Skin epidermis (tissue), 12 donors: Measurements from ENCODE around the gene SYCP2L.
A peak's percentile ranks its signal among the peaks of the same experiment; 100 is the strongest.
"Not testable (repeated sequence)": the region's sequence is repeated elsewhere in the genome, so short reads cannot be mapped to it uniquely, and the experiment has no call there.

Experiments used
- H3K27ac ChIP-seq, 21 experiments: fragments of 200-600 bp; sonication (generic) in 11 of 21; one replicate each; pipeline ENCODE4 v1.5.0; 2020; ENCODE audit warnings: mild to moderate bottlenecking in 3 of 21, inconsistent platforms in 2 of 21, moderate library complexity in 2 of 21
- H3K4me3 ChIP-seq, 7 experiments: fragments of 200-600 bp; sonication (generic) in 2 of 7; one replicate each; pipeline ENCODE4 v1.5.0; 2020; ENCODE audit warnings: inconsistent platforms in 2 of 7, mild to moderate bottlenecking in 2 of 7, moderate library complexity in 1 of 7

The SYCP2L gene

GRCh38 chr6:10875026-10875425 is 11.8 kb upstream of the SYCP2L start:
- Histone ChIP-seq H3K4me3 (no peak overlapping the region), H3K27ac (no peak overlapping the region)

GRCh38 chr6:10877012-10877411 is 9.8 kb upstream of the SYCP2L start:
- Histone ChIP-seq H3K27ac (no peak overlapping the region), H3K4me3 (no peak overlapping the region)

GRCh38 chr6:10877871-10878270 is 9.0 kb upstream of the SYCP2L start:
- no peak overlapping the region for H3K27ac ChIP-seq
- no peak overlapping the region for H3K4me3 ChIP-seq

GRCh38 chr6:10880366-10880765 is 6.5 kb upstream of the SYCP2L start:
- Histone ChIP-seq H3K27ac (no peak overlapping the region), H3K4me3 (no peak overlapping the region)

GRCh38 chr6:10882253-10882630 is 4.6 kb upstream of the SYCP2L start:
- not testable (repeated sequence) for H3K27ac ChIP-seq, H3K4me3 ChIP-seq

GRCh38 chr6:10882657-10883171 is 4.1 kb upstream of the SYCP2L start:
- H3K4me3 ChIP-seq = no peak overlapping the region

GRCh38 chr6:10883312-10884244 is 3.3 kb upstream of the SYCP2L start:
- Histone ChIP-seq H3K27ac (no peak overlapping the region), H3K4me3 (no peak overlapping the region)

More at GRCh38 chr6:10882657-10883171, 4.1 kb upstream of the SYCP2L start:
- H3K27ac ChIP-seq = no peak overlapping the region

GRCh38 chr6:10884245-10884972 is 2.4 kb upstream of the SYCP2L start:
- no peak overlapping the region for H3K4me3 ChIP-seq

GRCh38 chr6:10886365-10886690 is 524 bp upstream of the SYCP2L start:
- not testable (repeated sequence) for H3K27ac ChIP-seq
- H3K4me3 ChIP-seq = peak overlapping the region in 6 of 7 experiments; percentile 17 to 37 (median 31)

More at GRCh38 chr6:10884245-10884972, 2.4 kb upstream of the SYCP2L start:
- no peak overlapping the region for H3K27ac ChIP-seq

- H3K27ac ChIP-seq = no peak overlapping the region
- no peak overlapping the region for H3K4me3 ChIP-seq
These were observed 3.3 kb downstream of the SYCP2L start for GRCh38 chr6:10890151-10890550.

GRCh38 chr6:10891960-10892359 is 5.1 kb downstream of the SYCP2L start:
- Histone ChIP-seq H3K4me3 (no peak overlapping the region), H3K27ac (no peak overlapping the region)

- H3K27ac ChIP-seq = no peak overlapping the region
- H3K4me3 ChIP-seq = no peak overlapping the region
These were observed 8.1 kb downstream of the SYCP2L start for GRCh38 chr6:10894958-10895357.

- H3K4me3 ChIP-seq = no peak overlapping the region
- no peak overlapping the region for H3K27ac ChIP-seq
These were observed 9.8 kb downstream of the SYCP2L start for GRCh38 chr6:10896691-10897090.

GRCh38 chr6:10901770-10902169 is 14.9 kb downstream of the SYCP2L start:
- no peak overlapping the region for H3K27ac ChIP-seq
- no peak overlapping the region for H3K4me3 ChIP-seq

GRCh38 chr6:10904015-10904414 is 17.2 kb downstream of the SYCP2L start:
- no peak overlapping the region for H3K4me3 ChIP-seq

GRCh38 chr6:10908228-10908627 is 21.4 kb downstream of the SYCP2L start:
- H3K27ac ChIP-seq = no peak overlapping the region

More at GRCh38 chr6:10904015-10904414, 17.2 kb downstream of the SYCP2L start:
- no peak overlapping the region for H3K27ac ChIP-seq

GRCh38 chr6:10919520-10919919 is 32.7 kb downstream of the SYCP2L start:
- H3K27ac ChIP-seq, H3K4me3 ChIP-seq: not testable (repeated sequence)

More at GRCh38 chr6:10908228-10908627, 21.4 kb downstream of the SYCP2L start:
- H3K4me3 ChIP-seq = no peak overlapping the region

- no peak overlapping the region for H3K27ac ChIP-seq
- no peak overlapping the region for H3K4me3 ChIP-seq
These were observed 46.3 kb downstream of the SYCP2L start for GRCh38 chr6:10933126-10933525.

- no peak overlapping the region for H3K27ac ChIP-seq
- H3K4me3 ChIP-seq = no peak overlapping the region
These were observed 53.0 kb downstream of the SYCP2L start for GRCh38 chr6:10939840-10940239.

- Histone ChIP-seq H3K27ac (no peak overlapping the region), H3K4me3 (no peak overlapping the region)
These were observed 59.0 kb downstream of the SYCP2L start for GRCh38 chr6:10945845-10946244.

- Histone ChIP-seq H3K4me3 (no peak overlapping the region), H3K27ac (no peak overlapping the region)
These were observed 61.1 kb downstream of the SYCP2L start for GRCh38 chr6:10947966-10948365.
